ENCODE measurements around the gene NLRX1.

The NLRX1 gene, protein sequence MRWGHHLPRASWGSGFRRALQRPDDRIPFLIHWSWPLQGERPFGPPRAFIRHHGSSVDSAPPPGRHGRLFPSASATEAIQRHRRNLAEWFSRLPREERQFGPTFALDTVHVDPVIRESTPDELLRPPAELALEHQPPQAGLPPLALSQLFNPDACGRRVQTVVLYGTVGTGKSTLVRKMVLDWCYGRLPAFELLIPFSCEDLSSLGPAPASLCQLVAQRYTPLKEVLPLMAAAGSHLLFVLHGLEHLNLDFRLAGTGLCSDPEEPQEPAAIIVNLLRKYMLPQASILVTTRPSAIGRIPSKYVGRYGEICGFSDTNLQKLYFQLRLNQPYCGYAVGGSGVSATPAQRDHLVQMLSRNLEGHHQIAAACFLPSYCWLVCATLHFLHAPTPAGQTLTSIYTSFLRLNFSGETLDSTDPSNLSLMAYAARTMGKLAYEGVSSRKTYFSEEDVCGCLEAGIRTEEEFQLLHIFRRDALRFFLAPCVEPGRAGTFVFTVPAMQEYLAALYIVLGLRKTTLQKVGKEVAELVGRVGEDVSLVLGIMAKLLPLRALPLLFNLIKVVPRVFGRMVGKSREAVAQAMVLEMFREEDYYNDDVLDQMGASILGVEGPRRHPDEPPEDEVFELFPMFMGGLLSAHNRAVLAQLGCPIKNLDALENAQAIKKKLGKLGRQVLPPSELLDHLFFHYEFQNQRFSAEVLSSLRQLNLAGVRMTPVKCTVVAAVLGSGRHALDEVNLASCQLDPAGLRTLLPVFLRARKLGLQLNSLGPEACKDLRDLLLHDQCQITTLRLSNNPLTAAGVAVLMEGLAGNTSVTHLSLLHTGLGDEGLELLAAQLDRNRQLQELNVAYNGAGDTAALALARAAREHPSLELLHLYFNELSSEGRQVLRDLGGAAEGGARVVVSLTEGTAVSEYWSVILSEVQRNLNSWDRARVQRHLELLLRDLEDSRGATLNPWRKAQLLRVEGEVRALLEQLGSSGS

DNA sequence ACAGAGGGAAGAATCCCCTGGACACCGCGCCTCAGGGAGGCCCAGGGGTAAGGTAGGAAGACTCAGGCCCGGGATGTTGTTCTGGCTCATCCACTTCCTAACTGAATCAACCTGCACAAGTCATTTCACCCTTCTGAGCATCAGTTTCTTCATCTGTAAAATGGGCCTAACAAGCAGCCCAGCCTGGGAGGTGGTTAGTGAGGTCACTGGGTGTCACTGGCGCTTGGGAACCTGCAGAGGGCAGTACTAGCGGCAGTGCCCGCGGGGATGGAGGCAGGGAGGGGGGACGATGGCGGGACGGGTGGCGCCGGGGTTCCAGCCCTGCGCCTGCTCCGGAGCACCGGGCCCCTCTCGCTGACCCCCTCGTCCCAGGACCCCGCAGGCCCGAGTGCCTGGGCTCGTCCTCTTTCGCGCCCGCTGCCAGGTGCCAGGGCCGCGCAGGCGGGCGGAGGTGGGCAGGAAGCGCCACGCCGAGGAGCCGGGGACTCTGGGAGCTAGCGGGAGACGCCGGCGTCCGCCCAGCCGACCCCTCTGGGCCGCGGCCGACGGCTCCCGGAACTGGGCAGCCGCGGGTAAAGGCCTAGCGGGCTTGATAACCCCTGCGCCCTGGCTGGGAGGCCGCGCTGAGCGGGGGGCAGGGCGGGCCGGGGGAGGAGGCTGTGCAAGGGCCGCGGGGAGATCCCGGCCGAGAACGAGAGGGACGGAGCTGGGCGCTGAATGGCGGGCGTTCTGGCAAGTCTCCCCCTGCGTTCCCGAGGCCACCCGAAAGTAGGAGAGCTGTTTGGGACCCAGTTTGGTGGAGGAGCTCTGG is at the start of gene NLRX1:
TSS of gene NLRX1 (plus strand) at position 255 of the 811 bp plus-strand sequence. CDS start 2,679 bp downstream, outside the sequence.
- TF ChIP-seq, protein P1, sequence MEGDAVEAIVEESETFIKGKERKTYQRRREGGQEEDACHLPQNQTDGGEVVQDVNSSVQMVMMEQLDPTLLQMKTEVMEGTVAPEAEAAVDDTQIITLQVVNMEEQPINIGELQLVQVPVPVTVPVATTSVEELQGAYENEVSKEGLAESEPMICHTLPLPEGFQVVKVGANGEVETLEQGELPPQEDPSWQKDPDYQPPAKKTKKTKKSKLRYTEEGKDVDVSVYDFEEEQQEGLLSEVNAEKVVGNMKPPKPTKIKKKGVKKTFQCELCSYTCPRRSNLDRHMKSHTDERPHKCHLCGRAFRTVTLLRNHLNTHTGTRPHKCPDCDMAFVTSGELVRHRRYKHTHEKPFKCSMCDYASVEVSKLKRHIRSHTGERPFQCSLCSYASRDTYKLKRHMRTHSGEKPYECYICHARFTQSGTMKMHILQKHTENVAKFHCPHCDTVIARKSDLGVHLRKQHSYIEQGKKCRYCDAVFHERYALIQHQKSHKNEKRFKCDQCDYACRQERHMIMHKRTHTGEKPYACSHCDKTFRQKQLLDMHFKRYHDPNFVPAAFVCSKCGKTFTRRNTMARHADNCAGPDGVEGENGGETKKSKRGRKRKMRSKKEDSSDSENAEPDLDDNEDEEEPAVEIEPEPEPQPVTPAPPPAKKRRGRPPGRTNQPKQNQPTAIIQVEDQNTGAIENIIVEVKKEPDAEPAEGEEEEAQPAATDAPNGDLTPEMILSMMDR (IDR thresholded peaks at IDR 0.05; ENCODE audit: low read depth, low read length), result peak; percentile 87
- H3K4me3 ChIP-seq (ENCODE audit: low read depth, low read length), result peak within 1 kb of the TSS; percentile 66

DNA sequence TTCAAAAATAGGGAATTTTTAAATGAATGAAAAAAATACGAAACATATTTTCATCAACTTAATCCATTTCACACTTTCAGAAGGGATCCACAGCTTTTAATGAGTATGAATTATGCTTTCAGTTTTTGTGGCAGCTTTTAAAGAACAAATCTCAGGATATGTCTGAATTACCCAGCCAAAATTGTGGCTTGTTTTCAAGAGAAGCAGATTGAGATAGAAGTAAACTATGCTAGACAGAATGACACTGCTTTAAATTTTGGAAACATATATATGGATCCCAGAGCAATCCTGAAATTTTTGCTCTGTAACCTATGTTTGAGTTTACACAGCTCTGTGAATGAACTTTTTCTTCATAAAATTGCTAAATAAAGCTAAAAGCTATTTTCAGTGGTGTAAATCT is 49.6 kb upstream of the NLRX1 start:
- H3K4me3 ChIP-seq (ENCODE audit: low read depth, low read length), result no peak overlapping the region
- TF ChIP-seq, protein P1 (IDR thresholded peaks at IDR 0.05; ENCODE audit: low read depth, low read length), result no peak

DNA sequence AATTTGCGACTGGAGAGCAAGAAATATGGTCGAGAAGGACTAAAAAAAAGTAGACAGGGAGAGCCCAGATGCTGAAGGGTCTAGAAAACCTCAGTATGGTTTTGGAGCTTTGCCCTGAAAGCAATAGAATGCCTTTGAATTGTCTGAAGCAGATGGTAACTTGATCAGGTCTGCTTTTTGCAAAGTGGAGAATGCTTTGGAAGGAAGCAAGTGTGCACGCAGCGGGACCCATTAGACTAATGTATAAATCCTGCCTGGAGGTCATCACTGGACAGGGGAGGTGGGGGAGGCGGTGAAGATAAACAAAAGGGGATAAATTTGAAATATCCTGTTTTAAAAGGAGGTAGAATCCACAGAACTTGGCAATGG is 47.9 kb upstream of the NLRX1 start:
- H3K4me3 ChIP-seq (ENCODE audit: low read depth, low read length), result peak overlapping the region; percentile 62
- TF ChIP-seq, protein P1 (IDR thresholded peaks at IDR 0.05; ENCODE audit: low read depth, low read length), result no peak

DNA sequence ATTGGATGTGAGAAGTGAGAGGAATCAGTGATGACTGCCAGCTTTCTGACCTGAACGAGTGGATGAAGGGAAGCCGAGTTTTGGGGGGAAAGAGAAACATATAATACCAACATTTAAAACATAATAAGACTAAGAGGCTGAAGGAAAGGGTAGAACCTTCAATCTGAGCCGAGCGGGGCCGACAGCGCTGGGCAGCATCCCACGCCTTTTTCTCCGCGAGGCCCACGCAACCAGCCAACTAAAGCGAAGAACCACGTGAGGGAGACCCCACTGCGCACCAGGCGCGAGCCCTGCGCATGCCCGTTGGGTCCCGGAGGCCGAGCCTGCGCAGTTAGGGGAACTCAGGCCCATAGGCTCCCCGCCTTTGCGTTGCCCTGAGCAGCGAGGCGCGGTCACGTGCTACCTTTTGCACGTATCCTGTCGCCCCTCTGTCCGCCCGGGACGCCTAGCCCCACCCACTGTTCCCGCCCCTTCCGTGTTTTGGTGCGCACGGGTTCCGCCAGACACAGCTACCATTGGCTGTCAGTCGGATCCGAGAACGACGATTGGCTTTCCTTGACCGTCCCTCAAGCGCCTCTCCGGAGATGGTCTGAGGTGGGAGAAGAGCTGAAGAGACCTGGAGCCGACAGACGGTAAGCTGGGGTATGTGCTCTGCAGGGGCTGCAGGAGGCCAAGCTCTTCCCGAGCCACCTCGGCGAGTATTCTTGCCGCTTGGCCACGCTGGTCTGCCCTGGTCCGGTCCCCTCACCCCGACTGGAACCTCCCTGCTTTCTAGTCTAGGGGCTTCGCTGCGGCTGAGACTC is 47.3 kb upstream of the NLRX1 start, which contains the start of gene HINFP:
TSS of gene HINFP (plus strand) at position 573 of the 803 bp plus-strand sequence. CDS start 5,365 bp downstream, outside the sequence.
- TF ChIP-seq, protein P1 (IDR thresholded peaks at IDR 0.05; ENCODE audit: low read depth, low read length), result no peak
- peak within 1 kb of the TSS; percentile 77 for H3K4me3 ChIP-seq (ENCODE audit: low read depth, low read length)

DNA sequence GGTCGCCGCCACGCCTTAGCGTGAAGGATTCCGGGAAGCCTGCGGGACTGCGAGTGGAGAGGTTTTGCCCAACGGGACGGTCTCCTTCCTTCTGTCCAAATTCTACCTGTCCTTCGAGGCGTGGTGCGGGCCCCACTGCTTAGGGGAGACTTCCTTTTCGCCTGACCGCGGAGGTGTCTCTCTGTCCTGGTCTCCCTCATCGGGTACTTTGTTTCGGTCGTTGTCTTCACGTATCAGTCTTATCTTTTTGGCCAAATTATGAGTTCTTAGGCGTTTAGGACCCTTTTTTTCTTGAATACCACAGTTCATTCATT is 46.8 kb upstream of the NLRX1 start:
- H3K4me3 ChIP-seq (ENCODE audit: low read depth, low read length), result peak overlapping the region; percentile 77
- TF ChIP-seq, protein P1 (IDR thresholded peaks at IDR 0.05; ENCODE audit: low read depth, low read length), result no peak

DNA sequence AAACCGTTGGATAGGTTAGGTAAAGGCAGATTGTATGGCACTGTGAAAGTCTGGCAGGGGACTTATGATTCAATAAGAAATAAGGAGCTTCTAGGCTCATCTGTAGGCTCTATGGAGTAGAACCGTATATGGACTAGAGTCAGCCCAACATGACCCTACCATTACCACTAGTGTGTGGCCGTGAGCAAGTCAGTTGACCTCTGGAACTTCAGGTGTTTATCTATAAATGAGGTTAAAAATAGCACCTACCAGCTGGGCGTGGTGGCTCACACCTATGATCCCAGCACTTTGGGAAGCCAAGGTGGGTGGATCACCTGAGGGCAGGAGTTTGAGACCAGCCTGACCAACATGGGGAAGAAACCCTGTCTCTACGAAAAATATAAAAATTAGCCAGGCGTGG is 42.7 kb upstream of the NLRX1 start:
- no peak overlapping the region for H3K4me3 ChIP-seq (ENCODE audit: low read depth, low read length)
- TF ChIP-seq, protein P1 (IDR thresholded peaks at IDR 0.05; ENCODE audit: low read depth, low read length), result no peak

Data from WI38 (cell line).